NCI-H460 (cell line): ENCODE measurements around the gene UBE3B. TPM values are rescaled to one million over a fixed set of nuclear protein-coding genes. Genes with fewer than 3 reads are reported as not detected.

Experiments
- DNase-seq: peaks from one replicate; pipeline ENCODE4 v3.0.0-alpha.2; 2016; ENCODE audit warnings: low read depth; ENCODE audit errors: extremely low read depth
- total RNA-seq: library from RNA; depleted of rRNA; stranded (reverse); fragments of >200 nt; shearing (Covaris generic); gene quantifications from 2 replicates; pipeline ENCODE4 v1.2.3, GENCODE V29; 2014

UBE3B gene
- total RNA-seq, 1 experiment from 2014 or later: 27.1 TPM

GRCh38 chr12:109494348-109494881, 17.0 kb downstream of the UBE3B start:
- DNase-seq: no peak

- DNase-seq: no peak
Measured at GRCh38 chr12:109495012-109495411, 17.6 kb downstream of the UBE3B start.

- no peak for DNase-seq
Measured at GRCh38 chr12:109496306-109496705, 18.9 kb downstream of the UBE3B start.

- no peak for DNase-seq
Measured at GRCh38 chr12:109497675-109498074, 20.2 kb downstream of the UBE3B start.

GRCh38 chr12:109500406-109501185, 23.2 kb downstream of the UBE3B start:
- no peak for DNase-seq

- no peak for DNase-seq
Measured at GRCh38 chr12:109501299-109501698, 23.9 kb downstream of the UBE3B start.

- DNase-seq: no peak
Measured at GRCh38 chr12:109502332-109502731, 24.9 kb downstream of the UBE3B start.

GRCh38 chr12:109503611-109504010, 26.2 kb downstream of the UBE3B start:
- DNase-seq: no peak

- no peak for DNase-seq
Measured at GRCh38 chr12:109504068-109504467, 26.6 kb downstream of the UBE3B start.

GRCh38 chr12:109510196-109510595, 32.8 kb downstream of the UBE3B start:
- DNase-seq: no peak

GRCh38 chr12:109512608-109513007, 35.2 kb downstream of the UBE3B start:
- no peak for DNase-seq

- DNase-seq: no peak
Measured at GRCh38 chr12:109513051-109513450, 35.6 kb downstream of the UBE3B start.

GRCh38 chr12:109513977-109514376, 36.5 kb downstream of the UBE3B start:
- no peak for DNase-seq

GRCh38 chr12:109517619-109518018, 40.2 kb downstream of the UBE3B start:
- DNase-seq: no peak

GRCh38 chr12:109518820-109519665, 41.6 kb downstream of the UBE3B start:
- peak; percentile 59 for DNase-seq

- no peak for DNase-seq
Measured at GRCh38 chr12:109519787-109520186, 42.4 kb downstream of the UBE3B start.

GRCh38 chr12:109521831-109522230, 44.4 kb downstream of the UBE3B start:
- DNase-seq: no peak

GRCh38 chr12:109523071-109523470, 45.6 kb downstream of the UBE3B start:
- no peak for DNase-seq

GRCh38 chr12:109523504-109523903, 46.1 kb downstream of the UBE3B start:
- DNase-seq: no peak

- DNase-seq: no peak
Measured at GRCh38 chr12:109524466-109525278, 47.2 kb downstream of the UBE3B start.

GRCh38 chr12:109525279-109525585, 47.8 kb downstream of the UBE3B start:
- no peak for DNase-seq
